HG02885 (cell line): ENCODE results near the gene PI3.

Source experiments
- ATAC-seq: cut with Tn5 transposase; IDR thresholded peaks from one replicate; pipeline ENCODE4 v1.9.1; 2021; ENCODE audit warnings: mild to moderate bottlenecking; ENCODE audit not compliant: unreplicated experiment, poor library complexity

The PI3 gene

DNA sequence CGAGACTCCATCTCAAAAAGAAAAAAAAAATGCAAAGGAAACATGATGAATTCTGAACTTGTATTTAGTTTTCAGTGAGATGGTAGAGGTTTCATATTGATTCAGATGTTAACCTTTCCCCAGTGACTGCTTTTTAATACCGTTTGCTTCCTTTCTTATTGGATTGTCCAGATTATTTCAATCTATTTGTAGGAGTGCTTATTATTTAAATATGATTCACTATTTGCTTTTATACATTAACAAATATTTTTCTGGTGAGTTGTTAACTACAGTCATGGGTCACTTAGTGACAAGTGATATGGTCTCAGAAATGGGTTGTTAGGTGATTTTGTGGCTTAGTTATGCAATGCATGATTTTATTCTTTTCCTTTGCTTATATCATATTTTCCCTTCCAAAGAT, 8.4 kb downstream of the PI3 start:
- ATAC-seq: no peak

DNA sequence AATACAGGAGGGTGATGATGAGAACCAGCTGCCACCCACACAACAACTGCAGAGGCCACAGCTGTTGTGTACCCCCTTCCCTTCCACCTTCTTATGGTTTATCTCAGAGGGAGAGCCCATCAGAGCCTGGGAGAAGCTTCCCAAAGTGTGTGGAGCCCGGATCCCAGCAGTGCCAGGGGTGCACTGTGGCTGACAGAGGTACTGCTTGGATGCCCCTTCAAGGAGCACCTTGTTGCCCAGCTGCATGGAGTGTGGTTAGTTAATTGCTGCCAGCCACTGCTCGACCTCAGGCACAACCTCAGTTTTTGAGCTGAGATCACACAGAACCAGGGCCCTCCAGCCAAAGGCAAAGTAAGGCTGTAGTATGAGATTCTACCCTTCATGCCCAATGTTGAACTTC, 13.0 kb downstream of the PI3 start:
- no peak for ATAC-seq

DNA sequence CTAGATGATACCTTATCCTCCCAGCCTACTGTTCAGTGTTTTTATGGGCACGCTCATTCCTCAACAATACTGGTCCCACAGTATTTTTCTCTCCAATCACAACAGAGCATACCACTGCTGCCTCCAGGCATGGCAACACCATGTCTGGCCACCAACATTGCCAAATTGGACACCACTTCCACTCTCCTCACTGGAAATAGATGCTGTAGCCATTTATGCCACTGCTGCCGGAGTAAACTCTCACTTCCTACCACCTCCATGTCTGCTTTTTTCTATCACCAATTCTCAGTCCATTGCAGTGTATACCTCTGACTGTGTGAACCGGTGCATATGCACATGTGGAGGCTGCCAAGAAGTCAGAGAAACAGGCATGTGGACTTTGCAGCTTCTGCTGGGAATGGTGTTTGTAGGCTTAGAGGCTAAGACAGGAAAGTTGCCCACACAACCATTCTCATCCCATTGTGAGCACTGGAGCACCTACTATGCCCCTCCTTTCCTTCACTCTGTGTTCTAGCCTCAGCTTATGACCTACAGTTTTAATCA, 14.4 kb downstream of the PI3 start:
- ATAC-seq: no peak

DNA sequence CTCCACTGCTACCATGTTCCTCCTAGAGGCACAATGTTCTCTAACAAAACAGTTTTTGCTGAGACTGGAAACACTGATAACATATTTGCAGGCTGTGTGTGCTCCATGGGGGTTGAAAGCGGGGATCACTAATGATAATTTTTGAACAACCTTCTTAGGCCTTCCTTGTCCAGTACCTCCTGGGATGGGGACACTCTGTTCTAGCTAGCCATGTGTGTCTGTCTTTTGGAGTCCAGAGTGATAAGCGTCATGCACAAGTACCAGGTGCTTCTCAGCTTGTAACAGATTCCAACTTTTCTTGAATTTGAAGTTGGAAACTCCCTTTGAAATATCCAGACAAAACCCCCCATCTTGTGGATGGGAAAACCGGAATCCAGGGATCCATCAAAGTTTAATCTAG, 15.2 kb downstream of the PI3 start:
- ATAC-seq: no peak

DNA sequence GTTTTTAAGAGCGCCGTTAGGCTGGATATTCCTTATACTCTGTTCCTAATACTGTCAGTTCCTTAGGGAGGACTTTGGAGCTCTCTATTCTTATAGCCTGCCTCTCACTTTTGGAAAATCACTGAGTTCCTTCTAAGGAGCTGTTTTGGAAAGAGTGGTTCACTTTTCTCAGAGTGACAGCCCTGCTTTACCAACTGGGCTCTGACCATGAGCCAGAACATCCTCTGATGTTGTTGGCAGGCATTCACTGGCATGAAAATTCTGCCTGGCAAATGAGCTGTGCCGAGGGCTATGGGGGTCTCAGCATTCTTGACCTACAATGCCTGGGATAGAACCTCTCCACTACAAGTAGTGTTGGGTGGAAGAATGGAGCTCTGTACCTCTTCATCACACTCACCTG, 17.2 kb downstream of the PI3 start:
- ATAC-seq: no peak

DNA sequence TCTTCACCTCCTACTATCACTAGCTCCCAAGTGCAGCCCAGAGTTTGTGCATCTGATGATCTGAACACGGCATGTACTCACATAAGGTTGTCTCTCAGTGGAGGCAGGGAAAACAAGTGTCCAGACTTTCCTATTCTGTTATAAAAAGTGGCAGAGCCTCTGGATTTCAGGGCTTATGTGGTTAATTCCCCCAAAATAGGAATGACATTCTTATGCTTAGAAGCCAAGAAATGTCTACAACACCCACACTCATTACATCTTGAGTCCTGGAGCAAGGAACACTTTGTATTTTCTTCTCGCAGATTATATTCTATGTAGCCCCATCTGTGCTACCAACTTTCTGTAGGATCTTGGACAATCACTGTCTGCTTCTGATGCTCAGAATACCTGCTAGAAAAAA, 18.6 kb downstream of the PI3 start:
- no peak for ATAC-seq

DNA sequence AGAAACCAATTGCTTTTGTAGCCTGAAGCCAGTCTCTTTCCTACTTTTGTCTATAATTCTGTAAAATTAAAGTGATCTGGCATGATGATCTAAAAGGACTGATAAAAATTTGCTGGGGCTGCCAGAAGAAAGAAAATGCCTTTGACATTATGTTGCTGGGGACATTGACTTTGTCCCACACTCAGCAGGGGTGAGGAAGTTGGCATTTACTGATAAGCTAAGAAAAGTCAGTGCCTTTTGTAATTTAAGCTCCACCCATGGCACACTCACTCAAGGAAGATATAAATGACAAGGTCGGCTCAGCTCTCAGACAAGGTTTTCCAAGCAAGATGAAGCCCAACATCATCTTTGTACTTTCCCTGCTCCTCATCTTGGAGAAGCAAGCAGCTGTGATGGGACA, 32.0 kb downstream of the PI3 start, which contains the start of gene SEMG1:
TSS of gene SEMG1 (plus strand) at position 309 of the 400 bp plus-strand sequence. CDS start at position 330, 21 bp downstream.
- ATAC-seq: no peak

DNA sequence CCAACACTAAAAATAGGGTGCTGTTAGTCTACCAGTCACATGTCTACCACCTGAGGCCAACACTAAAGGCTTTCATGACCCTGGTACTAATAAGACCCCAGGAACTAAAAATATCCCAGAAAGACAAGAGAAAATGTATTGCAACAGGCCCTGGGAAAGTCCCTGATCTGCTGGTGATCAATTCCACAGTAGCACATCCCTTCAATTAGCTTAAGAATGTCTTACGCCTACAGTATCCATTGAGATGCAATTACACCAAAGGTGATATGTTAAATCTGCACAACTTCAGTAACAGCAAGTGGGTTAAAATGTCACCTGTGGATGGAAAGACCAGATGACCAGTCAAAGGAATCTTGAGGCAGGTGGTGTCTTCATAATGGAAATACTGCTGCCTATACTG, 35.2 kb downstream of the PI3 start:
- ATAC-seq: no peak

DNA sequence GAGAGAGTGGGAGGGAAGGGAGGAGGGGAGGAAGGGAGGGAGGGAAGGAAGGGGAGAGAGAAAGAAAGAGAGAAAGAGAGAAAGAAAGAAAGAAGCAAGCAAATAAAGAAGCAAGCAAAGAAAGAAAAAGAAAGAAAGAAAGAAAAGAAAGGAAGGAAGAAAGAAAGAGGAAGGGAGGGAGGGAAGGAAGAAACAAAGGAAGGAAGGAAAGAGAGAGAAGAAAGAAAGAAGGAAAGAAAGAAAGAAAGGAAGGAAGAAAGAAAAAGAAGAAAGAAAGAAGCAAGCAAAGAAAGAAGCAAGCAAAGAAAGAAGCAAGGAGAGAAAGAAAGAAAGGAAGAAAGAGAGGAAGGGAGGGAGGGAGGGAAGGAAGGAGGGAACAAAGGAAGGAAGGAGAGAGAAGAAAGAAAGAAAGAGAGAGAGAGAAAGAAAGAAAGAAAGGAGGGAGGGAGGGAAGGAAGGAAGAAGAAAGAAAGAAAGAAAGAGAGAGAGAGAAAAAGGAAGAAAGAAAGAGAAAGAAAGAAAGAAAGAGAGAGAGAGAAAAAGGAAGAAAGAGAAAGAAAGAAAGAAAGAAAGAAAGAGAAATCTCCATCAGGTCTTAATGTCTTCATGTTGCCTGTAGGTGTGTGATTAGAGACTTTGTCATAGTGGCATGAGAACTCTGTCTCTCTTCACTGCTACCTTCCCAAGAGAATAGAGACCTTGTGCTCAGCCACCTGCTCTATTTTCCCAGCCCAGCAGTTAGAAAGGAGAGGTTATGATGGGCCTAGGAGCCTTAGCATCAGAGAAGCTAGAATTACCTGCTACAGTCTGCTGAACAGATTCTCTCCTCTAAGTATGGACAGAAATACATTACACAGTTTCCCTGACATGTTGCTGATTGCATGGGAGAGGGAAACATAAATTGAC, 37.1 kb downstream of the PI3 start:
- ATAC-seq: no peak

DNA sequence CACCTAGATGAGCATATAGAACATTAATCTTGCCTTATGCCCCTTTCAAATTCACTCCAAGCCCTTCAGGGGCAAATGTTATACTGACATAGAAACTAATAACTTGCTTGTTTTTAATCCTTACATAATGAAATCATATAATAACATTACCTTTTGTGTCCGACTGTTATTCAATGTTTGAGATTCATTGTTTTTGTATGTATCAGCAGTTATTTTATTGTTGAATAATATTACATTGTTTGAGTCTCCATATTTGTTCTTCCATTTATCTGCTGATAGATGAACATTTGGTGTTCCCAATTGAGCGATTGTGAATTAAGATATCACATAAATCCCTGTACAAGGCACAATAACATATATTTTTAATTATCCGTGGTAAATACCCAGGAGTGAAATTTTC, 38.1 kb downstream of the PI3 start:
- no peak for ATAC-seq

DNA sequence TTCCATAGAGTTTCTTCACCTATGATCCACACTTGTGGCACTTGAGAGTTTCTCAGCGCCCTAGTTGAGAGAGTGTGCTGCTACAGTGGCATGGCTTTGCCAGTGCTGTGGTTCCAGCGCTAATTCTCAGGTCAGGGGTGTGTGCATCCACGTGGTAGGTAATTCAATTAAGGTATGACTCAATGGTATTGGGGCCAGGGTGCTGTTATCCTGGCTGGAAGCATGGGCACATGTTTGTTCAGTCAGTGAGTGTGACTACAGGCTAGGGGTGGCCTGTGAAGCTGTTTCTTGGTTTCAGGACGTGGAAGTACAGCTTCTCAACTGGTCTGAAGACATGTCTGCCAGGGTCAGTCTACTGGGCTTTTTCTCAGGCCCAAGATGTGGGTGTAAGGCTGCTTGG, 43.4 kb downstream of the PI3 start:
- ATAC-seq: no peak

DNA sequence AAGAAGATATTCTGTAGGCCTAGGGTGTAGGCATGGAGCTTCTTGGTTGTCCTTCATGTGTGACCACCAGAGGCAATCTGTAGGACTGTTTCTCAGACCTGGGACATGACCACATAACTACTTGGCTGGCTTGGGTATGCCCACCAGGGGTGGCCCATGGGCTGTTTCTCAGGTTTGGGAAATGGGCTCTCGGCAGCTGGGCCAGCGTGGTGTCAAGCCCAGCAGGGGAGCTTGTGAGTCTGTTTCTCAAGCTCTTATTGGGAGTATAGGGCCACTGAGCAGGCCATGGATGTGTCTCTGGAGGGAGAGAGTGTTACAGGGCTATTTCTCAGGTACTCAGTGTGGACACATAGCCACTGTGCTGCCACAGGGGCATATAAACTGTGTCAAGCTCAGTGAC, 43.9 kb downstream of the PI3 start:
- ATAC-seq: no peak

DNA sequence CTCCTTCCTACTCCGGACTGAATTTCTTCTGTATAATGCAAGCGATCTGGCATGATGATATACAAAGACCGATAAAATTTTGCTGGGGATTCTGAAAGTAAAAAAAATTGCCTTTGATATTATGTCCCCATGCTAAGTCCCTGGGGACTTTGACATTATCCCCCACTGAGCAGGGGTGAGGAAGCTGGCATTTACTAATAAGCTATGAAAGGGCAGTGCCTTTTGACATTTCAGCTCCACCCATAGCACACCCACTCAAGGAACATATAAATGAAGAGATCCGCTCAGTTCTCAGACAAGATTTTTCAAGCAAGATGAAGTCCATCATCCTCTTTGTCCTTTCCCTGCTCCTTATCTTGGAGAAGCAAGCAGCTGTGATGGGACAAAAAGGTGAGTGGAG, 46.4 kb downstream of the PI3 start, which contains the start of gene SEMG2:
TSS of gene SEMG2 (plus strand) at position 298 of the 400 bp plus-strand sequence. CDS start at position 315, 17 bp downstream.
- no peak for ATAC-seq

DNA sequence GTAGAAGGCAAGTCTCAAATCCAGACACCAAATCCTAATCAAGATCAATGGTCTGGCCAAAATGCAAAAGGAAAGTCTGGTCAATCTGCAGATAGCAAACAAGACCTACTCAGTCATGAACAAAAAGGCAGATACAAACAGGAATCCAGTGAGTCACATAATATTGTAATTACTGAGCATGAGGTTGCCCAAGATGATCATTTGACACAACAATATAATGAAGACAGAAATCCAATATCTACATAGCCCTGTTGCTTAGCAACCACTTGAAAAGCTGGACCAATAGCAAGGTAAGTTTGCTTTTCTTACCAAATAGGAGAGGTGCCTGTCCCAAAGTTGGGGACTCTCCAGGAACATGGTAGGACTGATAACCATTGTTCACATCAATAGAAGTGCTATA, 48.4 kb downstream of the PI3 start:
- no peak for ATAC-seq
